ENCODE data around the gene ACSBG1. TPM values are rescaled to one million over a fixed set of nuclear protein-coding genes. Genes with fewer than 3 reads are reported as not detected.

The ACSBG1 gene, protein sequence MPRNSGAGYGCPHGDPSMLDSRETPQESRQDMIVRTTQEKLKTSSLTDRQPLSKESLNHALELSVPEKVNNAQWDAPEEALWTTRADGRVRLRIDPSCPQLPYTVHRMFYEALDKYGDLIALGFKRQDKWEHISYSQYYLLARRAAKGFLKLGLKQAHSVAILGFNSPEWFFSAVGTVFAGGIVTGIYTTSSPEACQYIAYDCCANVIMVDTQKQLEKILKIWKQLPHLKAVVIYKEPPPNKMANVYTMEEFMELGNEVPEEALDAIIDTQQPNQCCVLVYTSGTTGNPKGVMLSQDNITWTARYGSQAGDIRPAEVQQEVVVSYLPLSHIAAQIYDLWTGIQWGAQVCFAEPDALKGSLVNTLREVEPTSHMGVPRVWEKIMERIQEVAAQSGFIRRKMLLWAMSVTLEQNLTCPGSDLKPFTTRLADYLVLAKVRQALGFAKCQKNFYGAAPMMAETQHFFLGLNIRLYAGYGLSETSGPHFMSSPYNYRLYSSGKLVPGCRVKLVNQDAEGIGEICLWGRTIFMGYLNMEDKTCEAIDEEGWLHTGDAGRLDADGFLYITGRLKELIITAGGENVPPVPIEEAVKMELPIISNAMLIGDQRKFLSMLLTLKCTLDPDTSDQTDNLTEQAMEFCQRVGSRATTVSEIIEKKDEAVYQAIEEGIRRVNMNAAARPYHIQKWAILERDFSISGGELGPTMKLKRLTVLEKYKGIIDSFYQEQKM
- 0.57 to 1.2 TPM (median 0.73 TPM) in 3 replicates for total RNA-seq

DNA sequence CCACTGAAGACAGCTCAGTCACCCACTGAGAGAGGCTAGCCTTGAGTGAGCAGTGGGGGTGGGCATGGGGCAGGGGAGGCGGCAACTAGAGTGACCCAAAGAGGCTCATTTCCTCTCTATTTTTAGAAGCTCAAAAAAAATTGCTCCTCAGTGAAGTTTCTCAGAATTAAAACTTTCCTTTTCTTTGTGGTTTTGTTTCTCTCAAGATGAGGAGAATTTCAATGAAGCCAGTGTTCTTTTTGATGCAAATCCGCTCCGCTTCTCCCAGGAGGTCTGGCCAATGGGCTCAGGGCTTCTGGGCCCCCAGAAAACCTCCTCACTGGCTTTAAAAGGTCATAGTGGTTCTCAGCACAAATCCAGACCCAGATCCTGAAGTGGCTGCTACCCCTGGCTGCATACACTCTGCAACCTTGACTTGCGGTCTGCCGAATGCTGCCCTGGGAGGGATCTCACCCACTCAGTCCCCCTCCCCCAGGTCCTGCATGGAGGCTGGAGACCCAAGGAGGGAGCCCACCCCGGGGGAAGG is at the start of gene ACSBG1:
TSS of gene ACSBG1 (minus strand) at position 51 of the 526 bp plus-strand sequence. CDS start 64 bp downstream, outside the sequence.
- Mint-ChIP-seq H3K27ac (no peak within 1 kb of the TSS), H3K4me1 (no peaks in the 10 kb centered on the region), H3K36me3 (no peaks in the 10 kb centered on the region), H3K27me3 (ENCODE audit: low read depth) (peaks cover 15% of the 10 kb centered on the region), H3K9me3 (no peaks in the 10 kb centered on the region), H3K4me3 (no peak within 1 kb of the TSS)
- DNase-seq (ENCODE audit: low spot score in 2 of 2, unreplicated experiment in 2 of 2) = no peak
- TF ChIP-seq, protein P1, sequence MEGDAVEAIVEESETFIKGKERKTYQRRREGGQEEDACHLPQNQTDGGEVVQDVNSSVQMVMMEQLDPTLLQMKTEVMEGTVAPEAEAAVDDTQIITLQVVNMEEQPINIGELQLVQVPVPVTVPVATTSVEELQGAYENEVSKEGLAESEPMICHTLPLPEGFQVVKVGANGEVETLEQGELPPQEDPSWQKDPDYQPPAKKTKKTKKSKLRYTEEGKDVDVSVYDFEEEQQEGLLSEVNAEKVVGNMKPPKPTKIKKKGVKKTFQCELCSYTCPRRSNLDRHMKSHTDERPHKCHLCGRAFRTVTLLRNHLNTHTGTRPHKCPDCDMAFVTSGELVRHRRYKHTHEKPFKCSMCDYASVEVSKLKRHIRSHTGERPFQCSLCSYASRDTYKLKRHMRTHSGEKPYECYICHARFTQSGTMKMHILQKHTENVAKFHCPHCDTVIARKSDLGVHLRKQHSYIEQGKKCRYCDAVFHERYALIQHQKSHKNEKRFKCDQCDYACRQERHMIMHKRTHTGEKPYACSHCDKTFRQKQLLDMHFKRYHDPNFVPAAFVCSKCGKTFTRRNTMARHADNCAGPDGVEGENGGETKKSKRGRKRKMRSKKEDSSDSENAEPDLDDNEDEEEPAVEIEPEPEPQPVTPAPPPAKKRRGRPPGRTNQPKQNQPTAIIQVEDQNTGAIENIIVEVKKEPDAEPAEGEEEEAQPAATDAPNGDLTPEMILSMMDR (IDR thresholded peaks at IDR 0.05; ENCODE audit: unreplicated experiment) = no peak

DNA sequence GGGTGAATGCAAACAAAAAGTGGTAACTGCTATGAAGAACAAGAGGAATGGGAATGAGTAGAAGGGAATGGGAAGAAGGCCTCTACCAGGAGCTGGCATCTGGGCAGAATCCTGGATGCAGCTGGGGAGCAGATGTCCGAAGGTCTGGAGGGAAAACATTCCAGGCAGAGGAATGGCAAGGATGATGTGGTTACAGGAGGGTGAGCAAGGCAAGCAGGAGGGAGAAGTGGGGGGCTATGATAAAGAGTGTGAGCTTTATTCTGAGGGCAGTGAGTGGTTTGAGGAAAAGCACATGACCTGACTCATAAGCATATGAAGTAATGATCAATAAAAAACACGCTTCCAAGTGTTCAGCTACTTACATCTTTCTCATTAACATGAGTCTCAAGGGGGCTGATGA is 48.0 kb upstream of the ACSBG1 start:
- no peak for DNase-seq (ENCODE audit: low spot score in 2 of 2, unreplicated experiment in 2 of 2)
- TF ChIP-seq, protein P1 (IDR thresholded peaks at IDR 0.05; ENCODE audit: unreplicated experiment) = no peak
- H3K4me3 Mint-ChIP-seq = no peak overlapping the region
- H3K27ac Mint-ChIP-seq = no peak overlapping the region
- no peaks in the 10 kb centered on the region for H3K9me3 Mint-ChIP-seq
- no peaks in the 10 kb centered on the region for H3K4me1 Mint-ChIP-seq
- H3K27me3 Mint-ChIP-seq (ENCODE audit: low read depth) = no peaks in the 10 kb centered on the region
- peaks cover 17% of the 10 kb centered on the region for H3K36me3 Mint-ChIP-seq

DNA sequence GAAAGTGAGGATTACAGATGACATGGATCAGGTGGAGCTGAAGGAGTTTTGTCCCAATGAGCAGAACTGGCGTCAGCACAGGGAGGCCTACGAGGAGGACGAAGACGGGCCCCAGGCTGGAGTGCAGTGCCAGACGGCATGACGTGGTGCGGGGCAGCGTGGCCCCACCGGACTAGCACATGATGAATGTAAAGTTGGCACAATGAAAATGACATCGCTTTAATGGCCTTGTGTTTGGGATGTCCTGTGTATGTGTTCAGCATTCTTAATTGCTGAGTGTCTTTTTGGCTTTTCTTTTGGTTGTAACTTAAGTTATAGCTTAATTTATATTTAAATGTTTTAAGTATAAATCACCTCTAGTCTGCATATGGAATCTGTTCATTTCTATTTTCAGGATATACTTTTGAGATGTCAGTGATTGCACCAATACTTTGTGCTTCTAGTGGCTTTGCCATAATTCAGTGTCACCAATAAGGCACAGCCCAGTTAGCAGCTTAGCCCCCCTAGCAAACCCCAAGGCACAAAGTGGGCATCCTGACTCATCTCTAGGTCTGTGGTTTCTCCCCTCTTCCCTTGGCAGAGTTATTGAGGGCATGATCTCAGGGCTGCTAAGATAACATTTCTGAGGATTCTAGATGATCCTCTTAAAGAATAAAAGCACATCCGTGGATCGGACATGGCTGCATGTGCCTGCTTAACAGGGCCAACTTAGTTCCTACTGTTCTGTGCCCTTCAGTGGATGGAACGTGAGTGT is 46.1 kb upstream of the ACSBG1 start:
- H3K4me3 Mint-ChIP-seq = no peak overlapping the region
- H3K9me3 Mint-ChIP-seq = no peaks in the 10 kb centered on the region
- H3K27me3 Mint-ChIP-seq (ENCODE audit: low read depth) = no peaks in the 10 kb centered on the region
- H3K4me1 Mint-ChIP-seq = no peaks in the 10 kb centered on the region
- TF ChIP-seq, protein P1 (IDR thresholded peaks at IDR 0.05; ENCODE audit: unreplicated experiment) = no peak
- no peak for DNase-seq (ENCODE audit: low spot score in 2 of 2, unreplicated experiment in 2 of 2)
- H3K27ac Mint-ChIP-seq = no peak overlapping the region
- H3K36me3 Mint-ChIP-seq = peaks cover 9% of the 10 kb centered on the region

DNA sequence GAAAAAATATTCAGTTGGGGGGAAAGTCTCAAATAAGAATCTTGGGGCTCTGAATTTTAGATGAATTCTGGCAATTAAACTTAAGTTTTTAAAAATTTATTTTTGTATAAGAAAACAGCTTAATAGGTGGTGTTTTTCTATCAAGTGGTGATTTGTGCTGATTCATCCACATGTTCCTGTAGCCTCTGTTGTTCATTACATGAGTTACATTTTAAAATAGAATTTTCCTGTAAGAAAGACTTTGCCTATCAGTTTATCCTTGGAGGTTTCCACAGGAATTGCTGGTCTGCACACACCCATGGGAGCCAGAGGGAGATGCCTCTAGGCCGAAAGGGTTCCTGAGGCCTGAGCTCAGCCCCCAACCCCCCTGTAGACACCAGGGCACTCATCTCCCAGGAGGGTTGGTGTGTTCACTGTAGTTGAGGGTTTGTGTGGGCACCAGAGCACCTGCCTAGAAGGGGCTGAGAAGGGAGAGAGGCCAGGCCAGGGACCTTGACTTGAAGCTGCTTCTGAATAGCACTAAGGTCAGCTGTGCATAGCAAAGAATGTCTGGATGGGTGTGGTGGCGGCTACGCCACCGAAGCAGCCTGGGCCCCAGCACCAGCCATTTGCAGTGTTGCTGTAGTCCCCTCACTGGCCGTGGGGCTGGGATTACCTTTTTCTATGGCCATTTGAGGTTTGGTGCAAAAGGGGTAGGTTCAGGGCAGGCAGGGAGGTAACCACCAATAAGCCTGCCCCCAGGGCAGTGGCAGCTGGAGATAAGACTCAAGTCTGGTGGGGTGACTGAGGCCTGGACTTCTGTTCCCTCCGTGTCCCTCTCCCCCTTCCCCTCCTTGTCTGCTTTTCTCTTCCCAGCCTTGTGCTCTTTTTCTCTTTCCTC is 41.9 kb upstream of the ACSBG1 start:
- peaks cover 3% of the 10 kb centered on the region for H3K36me3 Mint-ChIP-seq
- H3K27me3 Mint-ChIP-seq (ENCODE audit: low read depth) = no peaks in the 10 kb centered on the region
- H3K9me3 Mint-ChIP-seq = no peaks in the 10 kb centered on the region
- no peak for DNase-seq (ENCODE audit: low spot score in 2 of 2, unreplicated experiment in 2 of 2)
- TF ChIP-seq, protein P1 (IDR thresholded peaks at IDR 0.05; ENCODE audit: unreplicated experiment) = no peak
- no peak overlapping the region for H3K27ac Mint-ChIP-seq
- H3K4me3 Mint-ChIP-seq = no peak overlapping the region
- peaks cover 9% of the 10 kb centered on the region for H3K4me1 Mint-ChIP-seq

DNA sequence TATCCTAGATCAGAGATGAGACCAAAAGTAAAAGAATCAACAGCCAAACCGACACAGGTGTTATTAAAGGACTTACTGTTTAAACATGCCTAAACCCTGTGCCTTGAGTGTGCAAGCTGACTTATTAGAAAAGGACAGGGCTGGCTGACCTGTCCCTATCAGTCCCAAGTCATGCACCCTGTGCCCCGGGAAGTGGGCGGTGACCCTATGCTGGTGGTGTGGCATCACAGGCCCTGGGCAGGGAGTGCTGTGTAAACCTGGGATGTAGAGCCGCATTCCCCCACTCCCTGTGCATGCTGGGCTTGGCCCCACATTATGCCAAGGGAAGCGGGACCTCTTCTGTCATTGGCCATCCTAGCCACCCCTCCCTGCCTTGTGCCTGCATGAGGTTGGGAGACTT is 40.6 kb upstream of the ACSBG1 start:
- H3K4me3 Mint-ChIP-seq = no peak overlapping the region
- DNase-seq (ENCODE audit: low spot score in 2 of 2, unreplicated experiment in 2 of 2) = no peak

More for the DNA sequence above, 40.6 kb upstream of the ACSBG1 start:
- TF ChIP-seq, protein P1 (IDR thresholded peaks at IDR 0.05; ENCODE audit: unreplicated experiment) = no peak
- H3K9me3 Mint-ChIP-seq = no peaks in the 10 kb centered on the region
- H3K36me3 Mint-ChIP-seq = peaks cover 3% of the 10 kb centered on the region
- H3K27me3 Mint-ChIP-seq (ENCODE audit: low read depth) = peaks cover 6% of the 10 kb centered on the region
- H3K4me1 Mint-ChIP-seq = peaks cover 9% of the 10 kb centered on the region
- no peak overlapping the region for H3K27ac Mint-ChIP-seq

Data from mesothelial cell of epicardium (in vitro differentiated cells).